Measurements from ENCODE around the gene TRPC4. TPM values are rescaled to one million over a fixed set of nuclear protein-coding genes. Genes with fewer than 3 reads are reported as not detected.
A peak's percentile ranks its signal among the peaks of the same experiment; 100 is the strongest.

Gene TRPC4
- total RNA-seq, 1 experiment from 2014 or later = 19.0 TPM

DNA sequence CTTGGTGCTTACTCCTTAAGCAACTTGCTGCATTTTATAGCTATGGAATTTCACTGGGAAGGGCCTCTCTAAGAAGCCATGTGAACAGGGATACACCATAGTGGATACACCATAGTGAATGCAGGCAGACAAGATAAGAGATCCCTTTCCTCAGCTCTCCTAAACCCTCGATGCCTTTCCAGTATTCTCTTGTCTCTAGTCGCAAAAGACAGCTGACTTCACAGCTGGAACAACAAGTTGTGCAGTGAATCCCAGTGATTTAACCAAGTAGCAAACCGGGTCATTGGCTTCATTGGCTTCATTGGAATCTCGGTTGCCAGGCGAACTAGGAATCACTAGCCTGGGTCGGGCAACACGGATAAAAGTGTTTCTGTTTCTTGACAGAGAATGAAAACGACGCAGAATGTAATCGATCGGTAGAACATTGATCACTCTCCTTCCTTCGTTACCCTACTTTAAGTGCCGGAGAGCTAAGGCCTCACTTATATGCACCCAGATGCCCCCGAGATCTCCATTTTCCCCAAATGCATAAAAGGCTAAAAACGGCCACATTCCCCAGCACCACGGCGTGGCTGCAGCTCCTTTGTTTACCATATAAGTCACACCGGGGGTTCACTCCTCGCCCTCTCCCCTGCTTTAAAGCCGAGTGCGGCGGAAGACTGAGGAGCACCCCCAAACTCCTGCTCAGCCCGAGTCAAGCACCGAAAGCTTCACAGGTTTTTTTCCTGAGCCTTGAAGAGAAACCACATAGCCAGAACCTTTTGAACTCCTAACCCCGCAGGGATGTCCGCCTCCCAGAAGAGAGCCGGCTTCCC is 674 bp downstream of the TRPC4 start:
- no peaks in the 10 kb centered on the region for H3K9me3 ChIP-seq (ENCODE audit: control insufficient read depth, low read depth, low read length)
- H4K5ac ChIP-seq (ENCODE audit: insufficient read length, low read depth, low read length) = peak overlapping the region; percentile 37
- H3K9ac ChIP-seq (ENCODE audit: extremely low read depth, insufficient read length, low read length) = peak overlapping the region; percentile 73
- no peak overlapping the region for H3K27ac ChIP-seq (ENCODE audit: insufficient read length, low read depth, low read length)
- no peak overlapping the region for H3K56ac ChIP-seq (ENCODE audit: insufficient read length, low read depth, low read length)
- no peaks in the 10 kb centered on the region for H3K79me2 ChIP-seq (ENCODE audit: insufficient read depth, low read length)
- TF ChIP-seq, protein P1, sequence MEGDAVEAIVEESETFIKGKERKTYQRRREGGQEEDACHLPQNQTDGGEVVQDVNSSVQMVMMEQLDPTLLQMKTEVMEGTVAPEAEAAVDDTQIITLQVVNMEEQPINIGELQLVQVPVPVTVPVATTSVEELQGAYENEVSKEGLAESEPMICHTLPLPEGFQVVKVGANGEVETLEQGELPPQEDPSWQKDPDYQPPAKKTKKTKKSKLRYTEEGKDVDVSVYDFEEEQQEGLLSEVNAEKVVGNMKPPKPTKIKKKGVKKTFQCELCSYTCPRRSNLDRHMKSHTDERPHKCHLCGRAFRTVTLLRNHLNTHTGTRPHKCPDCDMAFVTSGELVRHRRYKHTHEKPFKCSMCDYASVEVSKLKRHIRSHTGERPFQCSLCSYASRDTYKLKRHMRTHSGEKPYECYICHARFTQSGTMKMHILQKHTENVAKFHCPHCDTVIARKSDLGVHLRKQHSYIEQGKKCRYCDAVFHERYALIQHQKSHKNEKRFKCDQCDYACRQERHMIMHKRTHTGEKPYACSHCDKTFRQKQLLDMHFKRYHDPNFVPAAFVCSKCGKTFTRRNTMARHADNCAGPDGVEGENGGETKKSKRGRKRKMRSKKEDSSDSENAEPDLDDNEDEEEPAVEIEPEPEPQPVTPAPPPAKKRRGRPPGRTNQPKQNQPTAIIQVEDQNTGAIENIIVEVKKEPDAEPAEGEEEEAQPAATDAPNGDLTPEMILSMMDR (conservative IDR thresholded peaks at IDR 0.05) = no peak
- peak overlapping the region; percentile 91 for H3K4me2 ChIP-seq (ENCODE audit: insufficient read depth, insufficient read length, low read length)
- no peaks in the 10 kb centered on the region; the same call in 1 of the 2 replicates for H3K4me1 ChIP-seq (ENCODE audit: insufficient read depth, low read length)
- Mint-ChIP-seq H3K4me1 (peaks cover 25 to 40% of the 10 kb centered on the region in 2 experiments), H3K36me3 (ENCODE audit: insufficient read depth in 1 of 3, low read depth in 3 of 3) (no peaks in the 10 kb centered on the region; a peak in 1 of 7 replicates), H3K27ac (peak overlapping the region; percentile 80 to 95 (median 90)), H3K4me3 (peak overlapping the region; percentile 85 to 98), H3K27me3 (ENCODE audit: low read depth) (peaks cover 14% of the 10 kb centered on the region), H3K9me3 (no peaks in the 10 kb centered on the region)
- H2BK15ac ChIP-seq (ENCODE audit: low read depth, low read length) = no peak overlapping the region
- H3K4ac ChIP-seq (ENCODE audit: low read depth, low read length) = no peak overlapping the region
- no peaks in the 10 kb centered on the region for H3K79me1 ChIP-seq (ENCODE audit: insufficient read depth, low read depth, low read length, poor library complexity, severe bottlenecking)
- peak overlapping the region; percentile 62; the same call in 1 of the 2 replicates for H3K14ac ChIP-seq (ENCODE audit: insufficient read depth, low read length)
- peak; percentile 38 for DNase-seq
- no CpG with 5 or more reads among the region's 27 CpGs for WGBS (ENCODE audit: extremely low coverage, insufficient read length, low lambda C conversion rate)
- H3K23me2 ChIP-seq (ENCODE audit: insufficient read length, low read depth, low read length, poor library complexity, severe bottlenecking) = peaks cover 14% of the 10 kb centered on the region
- no peak overlapping the region for H4K8ac ChIP-seq (replicated peaks; ENCODE audit: insufficient read length, low read depth, low read length)
- no peaks in the 10 kb centered on the region; the same call in 1 of the 2 replicates for H3K27me3 ChIP-seq (ENCODE audit: insufficient read depth, low read length)
- H3K23ac ChIP-seq (ENCODE audit: insufficient read length, low read depth, low read length) = no peak overlapping the region
- H2BK20ac ChIP-seq (ENCODE audit: low read depth, low read length, poor library complexity, severe bottlenecking) = no peak overlapping the region
- H4K91ac ChIP-seq (ENCODE audit: insufficient read length, low read depth, low read length) = no peak overlapping the region
- H2BK12ac ChIP-seq (ENCODE audit: insufficient read length, low read depth, low read length) = no peak overlapping the region
- no peak overlapping the region for H2BK5ac ChIP-seq (ENCODE audit: insufficient read length, low read length)
- H2BK120ac ChIP-seq (ENCODE audit: low read depth, low read length, poor library complexity, severe bottlenecking) = no peak overlapping the region
- no peak overlapping the region for H2AFZ ChIP-seq (ENCODE audit: low read length)
- H2AK5ac ChIP-seq (ENCODE audit: insufficient read length, low read length) = no peak overlapping the region
- H3T11ph ChIP-seq (ENCODE audit: low read length) = no peak overlapping the region
- no peak overlapping the region for H3K18ac ChIP-seq (ENCODE audit: insufficient read length, low read depth, low read length)
- no peaks in the 10 kb centered on the region for H4K20me1 ChIP-seq (ENCODE audit: control insufficient read depth, insufficient read depth, insufficient read length)

Data from H9 (cell line).